Mesothelial cell of epicardium (in vitro differentiated cells): Measurements from ENCODE around the gene SPATA46. TPM values are rescaled to one million over a fixed set of nuclear protein-coding genes. Genes with fewer than 3 reads are reported as not detected.

Experiments
- DNase-seq, 2 experiments: peaks; one replicate each; pipeline ENCODE4 v3.0.0; 2021; ENCODE audit warnings: low spot score in 2 of 2; ENCODE audit not compliant: unreplicated experiment in 2 of 2
- H3K27ac Mint-ChIP-seq: 2 replicates; pipeline ENCODE4 v1.8.0; 2021; ENCODE audit warnings: mixed read lengths
- H3K27me3 Mint-ChIP-seq: 2 replicates; pipeline ENCODE4 v1.8.0; 2021; ENCODE audit warnings: low read depth, mixed read lengths
- H3K36me3 Mint-ChIP-seq: 2 replicates; pipeline ENCODE4 v1.8.0; 2021; ENCODE audit warnings: mixed read lengths
- H3K4me1 Mint-ChIP-seq: 2 replicates; pipeline ENCODE4 v1.8.0; 2021; ENCODE audit warnings: mixed read lengths
- H3K4me3 Mint-ChIP-seq: 2 replicates; pipeline ENCODE4 v1.8.0; 2021; ENCODE audit warnings: mild to moderate bottlenecking, moderate library complexity, mixed read lengths
- H3K9me3 Mint-ChIP-seq: 2 replicates; pipeline ENCODE4 v1.8.0; 2021; ENCODE audit warnings: mixed read lengths
- total RNA-seq: library from RNA; stranded (reverse); gene quantifications from 3 replicates; pipeline ENCODE4 v1.2.1, GENCODE V29; 2021
- TF ChIP-seq, protein P1 (sequence below): fragments of 200-600 bp; sonication (generic); IDR thresholded peaks from one replicate; pipeline ENCODE4 v1.5.0; 2021; ENCODE audit warnings: antibody characterized with exemption; ENCODE audit not compliant: unreplicated experiment

SPATA46 gene
- total RNA-seq, 1 donor from 2014 or later = not detected

DNA sequence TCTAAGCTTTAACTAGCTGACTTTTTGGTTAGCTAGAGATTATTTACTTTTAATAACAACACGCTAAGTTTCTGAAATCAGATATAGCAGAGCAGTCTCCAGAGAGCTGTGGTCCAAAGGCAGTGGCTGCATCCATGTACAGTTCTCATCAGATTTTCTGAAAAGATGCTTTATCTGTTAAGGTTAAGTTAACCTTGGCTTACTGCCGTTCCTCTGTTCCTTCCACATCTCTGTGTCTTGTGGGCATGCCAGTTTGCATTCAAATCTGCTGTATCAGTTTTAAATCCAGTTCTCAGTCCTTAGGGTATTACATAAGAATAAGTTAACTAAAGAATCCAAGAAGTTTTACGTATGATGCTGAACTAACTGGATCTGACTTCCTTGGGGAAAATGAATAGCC is 46.8 kb downstream of the SPATA46 start:
- DNase-seq = no peak
- TF ChIP-seq, protein P1, sequence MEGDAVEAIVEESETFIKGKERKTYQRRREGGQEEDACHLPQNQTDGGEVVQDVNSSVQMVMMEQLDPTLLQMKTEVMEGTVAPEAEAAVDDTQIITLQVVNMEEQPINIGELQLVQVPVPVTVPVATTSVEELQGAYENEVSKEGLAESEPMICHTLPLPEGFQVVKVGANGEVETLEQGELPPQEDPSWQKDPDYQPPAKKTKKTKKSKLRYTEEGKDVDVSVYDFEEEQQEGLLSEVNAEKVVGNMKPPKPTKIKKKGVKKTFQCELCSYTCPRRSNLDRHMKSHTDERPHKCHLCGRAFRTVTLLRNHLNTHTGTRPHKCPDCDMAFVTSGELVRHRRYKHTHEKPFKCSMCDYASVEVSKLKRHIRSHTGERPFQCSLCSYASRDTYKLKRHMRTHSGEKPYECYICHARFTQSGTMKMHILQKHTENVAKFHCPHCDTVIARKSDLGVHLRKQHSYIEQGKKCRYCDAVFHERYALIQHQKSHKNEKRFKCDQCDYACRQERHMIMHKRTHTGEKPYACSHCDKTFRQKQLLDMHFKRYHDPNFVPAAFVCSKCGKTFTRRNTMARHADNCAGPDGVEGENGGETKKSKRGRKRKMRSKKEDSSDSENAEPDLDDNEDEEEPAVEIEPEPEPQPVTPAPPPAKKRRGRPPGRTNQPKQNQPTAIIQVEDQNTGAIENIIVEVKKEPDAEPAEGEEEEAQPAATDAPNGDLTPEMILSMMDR = no peak
- Mint-ChIP-seq H3K9me3 (no peaks in the 10 kb centered on the region), H3K27me3 (no peaks in the 10 kb centered on the region), H3K4me1 (peaks cover 6% of the 10 kb centered on the region), H3K36me3 (no peaks in the 10 kb centered on the region), H3K4me3 (no peak overlapping the region), H3K27ac (no peak overlapping the region)

DNA sequence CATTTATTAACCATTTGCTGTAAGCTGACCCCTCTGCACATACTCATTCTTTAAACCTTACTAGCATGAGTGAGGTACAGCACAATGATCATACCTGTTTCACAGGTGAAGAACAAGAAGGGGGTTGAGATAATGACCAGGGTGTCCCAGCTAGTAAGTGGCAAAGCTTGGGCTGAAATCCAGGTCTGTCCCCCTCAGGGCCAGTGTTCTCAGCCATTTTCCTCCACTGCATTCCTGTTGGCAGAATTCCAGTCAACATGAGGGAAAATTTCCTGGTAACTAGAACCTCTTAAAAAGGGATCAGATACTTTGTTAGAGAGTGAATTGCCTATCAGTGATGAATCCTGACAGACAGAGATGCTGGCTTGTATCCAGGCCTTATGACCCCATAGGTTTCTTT is 48.1 kb downstream of the SPATA46 start:
- no peak for DNase-seq
- H3K36me3 Mint-ChIP-seq = no peaks in the 10 kb centered on the region
- no peaks in the 10 kb centered on the region for H3K9me3 Mint-ChIP-seq
- TF ChIP-seq, protein P1 = no peak
- H3K27ac Mint-ChIP-seq = no peak overlapping the region
- H3K4me1 Mint-ChIP-seq = peaks cover 6% of the 10 kb centered on the region
- no peak overlapping the region for H3K4me3 Mint-ChIP-seq
- no peaks in the 10 kb centered on the region for H3K27me3 Mint-ChIP-seq

DNA sequence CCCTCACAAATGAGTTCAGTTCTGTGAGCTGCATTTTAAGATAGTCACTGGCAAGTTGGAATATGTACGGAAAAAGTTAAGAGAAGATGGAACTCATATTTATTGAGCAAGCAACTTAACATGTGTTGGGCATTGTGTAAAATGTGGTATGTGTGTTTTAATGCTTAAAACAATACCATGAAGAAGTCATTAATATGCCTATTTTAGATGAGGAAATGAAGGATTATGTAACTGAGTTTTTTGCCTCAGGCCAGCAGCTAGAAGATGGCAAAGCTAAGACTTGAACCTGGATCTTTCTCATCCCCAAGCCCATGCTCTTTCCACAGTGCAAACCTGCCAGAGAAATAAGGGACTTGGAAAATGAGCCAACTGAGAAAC is 48.9 kb downstream of the SPATA46 start:
- no peaks in the 10 kb centered on the region for H3K9me3 Mint-ChIP-seq
- H3K4me3 Mint-ChIP-seq = no peak overlapping the region
- TF ChIP-seq, protein P1 = no peak
- peaks cover 6% of the 10 kb centered on the region for H3K4me1 Mint-ChIP-seq
- DNase-seq = no peak
- no peaks in the 10 kb centered on the region for H3K36me3 Mint-ChIP-seq
- H3K27ac Mint-ChIP-seq = no peak overlapping the region
- H3K27me3 Mint-ChIP-seq = no peaks in the 10 kb centered on the region

DNA sequence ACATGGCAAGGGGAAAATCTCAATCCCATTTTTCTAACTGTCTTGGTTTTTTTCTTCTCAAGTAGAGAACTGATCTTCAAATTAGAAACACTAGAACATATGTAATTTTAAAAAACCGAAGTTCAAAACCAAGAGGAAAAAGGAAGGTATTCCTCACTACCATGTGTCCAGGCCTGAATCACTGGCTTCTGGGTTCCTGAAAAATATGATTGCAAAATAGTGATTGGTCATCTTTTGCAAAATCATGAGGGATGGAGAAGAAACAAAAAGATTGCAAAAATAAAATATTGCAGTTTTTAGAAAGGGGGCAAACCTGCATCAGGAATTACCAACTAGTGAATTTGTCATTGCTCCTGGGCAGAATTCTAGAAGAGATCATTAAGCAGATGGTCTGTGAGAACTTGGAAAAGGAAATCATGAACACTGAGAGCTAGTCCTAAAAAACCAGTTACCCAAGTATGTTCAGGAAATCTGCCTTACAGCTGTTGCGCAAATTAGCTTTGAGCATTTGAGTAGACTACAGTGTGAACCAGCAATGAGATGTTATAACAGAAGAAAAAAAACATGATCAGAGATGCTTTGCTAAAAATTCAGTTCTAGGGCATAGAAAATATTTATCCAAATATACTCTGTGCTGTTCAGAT is 49.4 kb downstream of the SPATA46 start:
- Mint-ChIP-seq H3K36me3 (no peaks in the 10 kb centered on the region), H3K9me3 (no peaks in the 10 kb centered on the region), H3K27ac (no peak overlapping the region), H3K27me3 (no peaks in the 10 kb centered on the region), H3K4me3 (no peak overlapping the region), H3K4me1 (peaks cover 6% of the 10 kb centered on the region)
- DNase-seq = no peak
- TF ChIP-seq, protein P1 = no peak

DNA sequence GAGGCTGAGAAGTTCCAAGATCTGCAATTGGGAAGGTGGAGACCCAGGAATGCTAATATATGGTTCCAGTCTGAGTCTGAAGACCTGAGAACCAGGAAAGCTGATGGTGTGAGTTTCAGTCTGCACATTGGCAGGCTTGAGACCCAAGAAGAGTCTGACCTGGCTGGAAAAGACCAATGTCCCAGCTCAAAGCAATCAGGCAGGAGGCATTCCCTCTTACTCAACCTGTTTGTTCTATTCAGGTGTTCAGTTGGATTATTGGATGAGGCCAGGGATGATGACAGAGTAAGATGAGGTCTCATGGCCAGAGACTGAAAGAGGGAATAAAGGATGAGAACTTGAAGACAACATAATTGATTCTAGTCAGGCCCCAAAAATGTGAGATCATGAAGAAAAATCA is 50.1 kb downstream of the SPATA46 start:
- no peak overlapping the region for H3K27ac Mint-ChIP-seq
- no peaks in the 10 kb centered on the region for H3K9me3 Mint-ChIP-seq
- H3K4me3 Mint-ChIP-seq = no peak overlapping the region
- no peaks in the 10 kb centered on the region for H3K36me3 Mint-ChIP-seq
- TF ChIP-seq, protein P1 = no peak
- H3K27me3 Mint-ChIP-seq = no peaks in the 10 kb centered on the region
- DNase-seq = no peak
- H3K4me1 Mint-ChIP-seq = peaks cover 6% of the 10 kb centered on the region

DNA sequence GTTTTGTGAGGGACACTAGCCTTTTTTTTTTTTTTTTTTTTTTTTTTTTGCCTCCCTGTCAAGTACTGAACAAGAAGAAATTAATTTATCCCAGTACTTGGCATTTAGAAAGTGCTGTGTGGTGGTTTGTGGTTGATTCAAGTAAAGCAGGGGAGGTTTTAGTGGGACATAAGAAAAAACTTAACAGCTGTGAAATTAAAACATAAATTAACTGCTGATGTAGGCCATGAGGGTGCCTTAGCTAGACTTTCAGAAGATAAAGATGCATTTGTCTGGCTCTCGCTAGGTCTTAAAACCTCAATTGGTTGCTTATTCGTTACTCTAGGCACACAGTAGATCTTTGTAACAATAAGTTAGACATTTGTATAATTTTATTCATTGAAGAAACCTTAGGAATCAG is 52.3 kb downstream of the SPATA46 start:
- Mint-ChIP-seq H3K4me1 (peaks cover 12% of the 10 kb centered on the region), H3K27ac (no peak overlapping the region)

More for the DNA sequence above, 52.3 kb downstream of the SPATA46 start:
- Mint-ChIP-seq H3K9me3 (no peaks in the 10 kb centered on the region), H3K36me3 (no peaks in the 10 kb centered on the region), H3K27me3 (no peaks in the 10 kb centered on the region), H3K4me3 (no peak overlapping the region)
- DNase-seq = no peak
- TF ChIP-seq, protein P1 = no peak
